Measurements from ENCODE around the gene PAGE2.
"Not testable (repeated sequence)": the region's sequence is repeated elsewhere in the genome, so short reads cannot be mapped to it uniquely, and the experiment has no call there.

The PAGE2 gene

DNA sequence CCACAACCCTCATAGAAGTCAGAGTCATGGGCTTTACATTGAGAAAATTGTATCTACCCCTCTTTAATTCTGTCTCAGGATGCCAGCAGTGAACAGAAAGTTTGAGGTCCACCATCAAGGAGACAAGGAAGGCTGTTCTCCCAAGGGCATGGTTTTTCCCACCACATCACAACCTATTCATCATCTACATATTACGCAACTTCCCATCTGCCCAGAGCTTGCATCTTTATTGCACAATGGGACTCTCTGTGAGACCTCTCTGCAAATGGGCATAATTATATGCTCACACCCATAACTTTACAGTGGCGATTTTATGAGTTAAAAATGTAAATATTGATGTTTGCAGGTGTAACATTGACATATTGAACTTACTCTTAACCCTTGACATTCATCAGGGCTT lies 38.9 kb downstream of the PAGE2 start:
- DNase-seq, result no peak

DNA sequence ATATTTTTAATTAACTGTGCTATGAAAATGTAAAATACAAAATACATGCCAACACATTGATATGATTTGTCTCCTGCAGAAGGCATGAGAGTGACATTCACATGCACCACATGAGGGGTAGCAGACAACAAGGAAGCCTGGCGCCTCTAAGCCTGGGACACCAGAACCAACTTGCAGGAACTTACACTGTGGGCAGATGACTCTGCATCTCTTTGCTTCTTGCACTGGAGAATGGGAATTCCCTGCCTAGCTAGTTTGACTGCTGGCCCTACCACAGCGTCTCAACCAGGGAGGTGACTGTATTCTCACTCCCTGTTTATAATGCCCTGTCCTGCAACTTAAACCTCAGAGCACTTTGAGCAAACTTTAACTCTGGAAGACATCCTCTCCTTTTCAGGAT lies 40.5 kb downstream of the PAGE2 start:
- DNase-seq, result no peak

DNA sequence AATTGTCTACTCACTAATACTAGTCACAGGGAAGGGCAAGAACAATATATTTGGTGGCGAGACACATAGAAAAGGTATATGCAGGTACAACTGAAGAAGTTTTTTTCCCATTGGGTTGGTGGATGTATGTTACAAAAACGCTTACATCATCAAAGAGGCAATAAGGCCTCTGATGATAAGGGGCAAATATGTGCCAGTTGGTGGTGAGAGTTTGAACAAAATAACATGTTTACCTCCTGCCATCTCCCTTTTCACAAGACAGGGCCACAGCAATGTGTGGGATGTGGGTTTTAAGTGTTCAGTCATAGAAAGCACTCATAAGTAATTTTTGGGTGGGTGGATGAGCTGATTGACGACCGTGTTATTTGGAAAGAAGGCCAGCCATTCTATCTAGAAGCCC lies 41.7 kb downstream of the PAGE2 start:
- DNase-seq, result no peak

DNA sequence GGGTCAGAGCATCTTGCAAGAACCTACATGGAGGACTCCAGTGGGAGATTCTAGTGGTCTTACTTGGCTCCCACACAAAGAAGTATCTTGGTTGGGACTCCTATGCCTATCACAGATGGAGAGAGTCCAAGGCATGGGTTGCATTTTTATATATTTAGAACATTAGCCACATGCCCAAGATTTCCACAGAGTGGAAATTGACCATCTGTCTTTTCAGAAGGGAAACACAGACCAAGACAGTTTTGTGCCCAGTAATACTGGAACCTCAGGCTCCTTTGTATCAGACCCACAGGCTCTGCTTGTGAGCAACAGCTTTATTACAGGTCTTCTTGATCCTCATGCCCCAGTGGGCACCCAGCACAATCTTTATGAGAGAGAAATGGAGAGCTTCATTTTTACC lies 43.6 kb downstream of the PAGE2 start:
- no peak for DNase-seq

DNA sequence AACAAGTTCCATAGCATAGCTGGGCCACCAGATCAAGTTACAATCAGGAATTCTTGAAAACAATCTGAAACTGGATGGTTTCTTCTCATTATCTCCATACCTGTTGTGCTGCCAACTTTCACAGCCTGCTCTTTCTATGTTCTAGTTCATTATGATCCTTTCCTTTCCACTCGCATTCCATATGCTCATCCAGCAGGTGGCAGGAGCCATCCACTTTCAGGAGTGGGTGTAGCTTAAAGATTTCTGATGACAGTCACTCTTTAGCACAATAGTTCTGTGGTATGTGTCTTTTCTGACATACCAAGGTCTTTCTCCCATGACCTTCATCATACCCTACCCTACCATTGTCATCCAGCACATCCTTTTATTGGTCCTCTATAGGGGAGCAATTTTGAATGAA lies 46.4 kb downstream of the PAGE2 start:
- no peak for DNase-seq

DNA sequence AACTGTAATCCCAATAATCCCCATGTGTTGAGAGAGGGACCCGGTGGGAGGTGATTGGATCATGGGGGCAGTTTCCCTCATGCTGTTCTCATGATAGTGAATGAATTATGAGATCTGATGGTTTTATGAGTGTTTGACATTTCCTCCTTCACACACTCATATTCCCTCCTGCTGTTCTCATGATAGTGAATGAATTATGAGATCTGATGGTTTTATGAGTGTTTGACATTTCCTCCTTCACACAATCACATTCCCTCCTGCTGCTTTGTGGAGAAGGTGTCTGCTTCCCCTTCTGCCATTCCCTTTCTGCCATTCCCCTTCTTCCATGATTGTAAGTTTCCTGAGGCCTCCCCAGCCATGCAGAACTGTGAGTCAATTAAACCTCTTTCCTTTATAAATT lies 52.0 kb downstream of the PAGE2 start:
- not testable (repeated sequence) for DNase-seq

Measured in GDM1 (cell line).